Fibroblast of skin of abdomen (primary cell): ENCODE measurements around the gene OCEL1.

Experiments
- DNase-seq: peaks from one replicate; pipeline ENCODE4 v3.0.0-alpha.2; 2013

Gene OCEL1

DNA sequence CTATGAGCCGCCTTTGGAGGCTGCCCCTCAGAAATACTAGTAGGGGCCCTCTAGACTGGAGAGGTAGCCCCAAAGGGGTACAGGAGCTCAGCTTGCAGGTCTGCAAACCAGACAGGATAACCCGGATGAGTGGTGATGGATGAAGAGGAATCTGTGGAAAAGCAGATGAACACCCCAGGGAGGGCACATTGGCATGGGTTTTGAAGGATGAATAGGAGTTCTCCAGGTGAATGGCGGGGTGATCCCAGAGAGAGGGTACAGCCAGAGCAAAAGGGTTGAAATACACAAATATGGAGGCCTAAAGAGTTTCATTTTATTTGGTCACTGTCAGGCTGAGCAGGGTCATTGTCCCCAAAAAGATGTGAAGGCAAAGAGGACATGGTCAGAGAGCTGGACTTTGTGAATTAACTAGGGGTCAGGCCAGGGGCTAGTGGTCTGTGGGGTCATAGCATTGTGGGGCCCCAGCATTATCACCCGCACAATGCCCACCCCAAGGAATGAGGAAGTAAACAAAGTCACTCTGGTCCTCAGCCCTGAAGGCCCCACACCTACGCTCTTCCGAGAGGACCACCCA, 14.9 kb downstream of the OCEL1 start:
- DNase-seq: no peak

DNA sequence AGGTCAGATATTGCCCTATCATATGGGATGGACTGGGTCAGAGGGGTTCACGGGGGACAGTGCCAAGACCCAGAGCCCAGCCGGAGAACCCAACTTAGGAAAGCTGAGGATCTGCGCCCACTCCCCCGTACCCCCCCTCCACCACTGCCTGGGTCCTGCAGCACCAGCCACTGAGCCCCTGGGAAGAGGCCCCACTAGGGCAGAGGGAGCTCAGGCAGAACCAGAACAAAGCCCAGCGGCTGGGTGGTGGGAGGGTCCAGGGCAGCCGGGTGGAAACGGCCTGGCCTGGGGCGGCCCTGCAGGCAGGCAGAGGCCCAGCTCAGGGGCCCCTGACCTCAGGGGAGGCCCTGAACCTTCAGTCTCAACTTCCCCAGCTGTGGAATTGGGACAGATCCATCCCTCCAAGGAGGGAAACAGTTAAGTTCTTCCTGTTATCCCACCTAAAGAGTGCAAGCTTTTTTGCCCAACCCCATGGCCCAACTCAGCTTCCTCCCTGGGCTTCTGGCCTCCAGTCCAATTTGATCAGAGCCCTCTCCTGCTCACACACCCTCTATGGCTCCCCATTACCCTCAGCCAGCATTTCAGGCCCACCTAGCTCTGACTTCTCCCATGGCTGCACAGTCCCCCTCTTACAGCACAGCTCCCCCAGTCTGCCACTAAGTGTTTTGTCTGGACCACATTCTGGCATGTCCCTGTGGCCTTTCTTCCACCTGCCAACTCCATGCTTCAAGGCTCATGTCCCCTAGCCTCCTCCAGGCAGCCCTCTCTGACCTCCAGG, 16.6 kb downstream of the OCEL1 start:
- no peak for DNase-seq

DNA sequence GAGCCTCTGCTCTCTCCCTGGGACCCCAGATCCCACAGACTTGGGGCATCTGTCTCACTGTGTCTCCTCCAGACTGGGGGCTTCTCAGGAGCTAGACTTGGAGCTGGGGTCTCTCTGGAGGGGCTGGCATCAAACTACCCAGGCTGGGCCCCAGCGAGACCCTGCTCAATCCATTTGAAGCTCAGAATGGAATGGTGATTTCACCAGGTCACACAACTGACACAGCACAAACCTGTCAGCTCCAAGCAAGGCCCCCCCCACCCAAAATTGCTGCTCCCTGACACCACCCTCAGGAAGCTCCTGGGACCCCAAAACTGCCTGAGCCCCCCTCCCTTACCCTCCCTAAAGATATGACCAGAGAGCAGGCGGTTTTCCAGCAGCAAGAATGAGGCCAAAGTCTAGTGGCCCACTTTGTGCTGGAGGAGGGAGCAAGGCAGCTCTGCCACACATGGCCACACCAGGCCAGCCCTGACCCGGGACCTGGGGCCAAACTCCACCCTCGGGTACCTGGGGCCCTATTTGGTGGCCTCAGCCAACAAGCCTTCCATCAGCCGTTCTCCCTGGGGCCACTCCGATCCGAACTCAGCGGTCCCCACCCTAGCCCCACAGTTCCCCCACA, 17.3 kb downstream of the OCEL1 start:
- DNase-seq: no peak

DNA sequence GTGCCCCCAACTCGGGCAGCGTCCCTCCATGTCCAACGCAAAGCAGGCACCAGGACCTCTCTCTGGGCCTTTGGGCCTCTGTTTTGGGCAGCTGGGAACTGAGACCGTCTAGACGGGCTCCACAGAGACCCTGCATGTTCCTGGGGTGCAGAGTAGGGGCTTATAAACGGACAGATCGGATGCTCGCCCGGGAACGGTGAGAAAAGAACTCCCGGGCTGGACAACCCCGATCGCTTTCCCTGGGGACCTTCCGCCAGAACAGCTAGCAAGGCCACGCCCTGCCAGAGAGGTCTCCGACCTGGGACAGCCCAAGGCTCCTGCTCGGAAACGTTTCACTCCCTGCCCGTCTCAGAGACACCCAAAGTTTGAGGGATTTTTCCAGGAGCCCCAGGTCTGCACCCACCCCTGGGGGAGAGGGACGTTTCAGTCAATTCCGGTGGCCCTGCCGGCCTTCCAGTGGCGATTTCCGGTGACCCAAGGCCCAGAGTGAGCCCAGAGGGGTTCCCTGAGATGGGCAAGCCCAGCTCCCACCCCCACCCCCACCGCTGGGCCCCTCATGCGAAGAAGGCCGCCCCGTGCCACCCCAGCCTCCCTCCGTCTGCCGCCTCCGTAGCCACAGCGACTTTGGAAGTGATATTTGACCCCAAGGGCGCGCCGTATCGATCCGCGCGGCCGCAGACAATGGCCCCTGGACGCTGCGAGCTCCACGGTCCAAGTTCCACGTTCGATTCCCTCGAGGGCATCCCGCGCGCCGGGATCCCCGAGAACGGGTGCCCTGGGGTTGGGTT, 18.0 kb downstream of the OCEL1 start:
- DNase-seq: peak; percentile 18

DNA sequence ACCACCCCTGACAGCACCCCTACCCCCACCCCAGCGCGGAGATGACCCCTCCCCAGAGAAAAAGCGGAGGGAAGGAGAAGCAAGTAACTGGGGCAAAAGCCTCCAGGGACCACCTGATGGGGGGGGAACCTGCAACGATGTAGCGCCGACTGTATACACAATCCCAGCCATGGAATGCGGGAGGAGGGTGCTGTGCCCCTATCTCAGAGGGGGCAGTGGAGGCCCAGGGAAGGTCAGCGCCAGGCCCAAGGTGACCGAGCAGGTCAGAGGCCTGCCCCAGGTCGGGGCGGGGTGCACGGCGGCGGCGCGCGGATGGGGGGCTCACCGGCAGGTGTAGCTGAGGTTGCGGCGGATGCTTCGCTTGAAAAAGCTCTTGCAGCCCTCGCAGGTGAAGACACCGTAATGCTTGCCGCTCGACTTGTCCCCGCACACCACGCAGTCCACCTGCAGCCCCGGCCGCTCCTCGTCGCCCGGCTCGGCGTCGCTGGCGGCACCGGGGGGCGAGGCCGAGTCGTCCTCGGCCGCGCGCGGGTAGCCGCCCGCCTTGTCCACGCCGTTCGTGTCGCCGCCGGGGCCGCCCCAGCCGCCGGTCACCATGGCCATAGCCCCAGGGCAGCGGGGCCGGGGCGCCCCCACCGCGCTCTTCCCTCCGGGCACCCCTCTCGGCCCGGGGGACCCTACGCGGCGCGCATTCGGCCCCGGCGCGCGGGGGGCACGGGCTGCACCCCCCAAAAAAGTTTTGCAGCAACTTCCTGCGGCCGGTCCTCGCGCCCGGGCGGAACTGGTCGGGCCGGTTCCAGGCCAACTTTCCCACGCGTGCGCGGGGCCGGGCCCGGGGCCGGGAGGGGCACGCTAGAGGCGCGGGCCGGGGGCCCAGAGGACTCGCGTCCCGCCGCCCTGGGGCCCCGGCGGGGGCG, 18.9 kb downstream of the OCEL1 start:
- no peak for DNase-seq

DNA sequence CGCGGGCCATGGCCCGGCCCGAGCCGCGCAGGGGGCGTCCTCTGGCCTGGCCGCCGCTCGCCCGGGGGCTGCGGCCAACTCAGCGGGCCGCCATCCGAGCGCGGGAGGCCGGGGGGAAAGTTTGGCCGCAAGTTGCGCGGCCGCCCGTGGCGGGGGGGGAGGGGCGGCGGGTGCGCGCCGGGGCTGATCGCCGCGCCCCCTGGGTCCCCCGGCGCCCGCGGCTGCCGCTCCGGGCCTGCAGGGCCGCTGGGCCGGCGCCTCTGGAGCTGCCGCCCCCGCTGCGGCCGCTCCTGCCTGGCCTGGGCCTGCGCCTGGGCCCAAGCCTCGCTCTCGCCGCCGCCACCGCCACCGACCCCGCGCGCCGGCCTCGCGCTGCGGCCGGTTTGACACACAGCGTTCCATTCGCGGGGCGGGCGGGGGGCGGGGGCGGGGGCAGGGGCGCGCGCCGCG, 19.5 kb downstream of the OCEL1 start, which contains the start of gene NR2F6:
Gene NR2F6, minus strand, starts transcription at position 385 of the 450 bp plus-strand sequence. CDS start 699 bp downstream, outside the sequence.
- DNase-seq: no peak

DNA sequence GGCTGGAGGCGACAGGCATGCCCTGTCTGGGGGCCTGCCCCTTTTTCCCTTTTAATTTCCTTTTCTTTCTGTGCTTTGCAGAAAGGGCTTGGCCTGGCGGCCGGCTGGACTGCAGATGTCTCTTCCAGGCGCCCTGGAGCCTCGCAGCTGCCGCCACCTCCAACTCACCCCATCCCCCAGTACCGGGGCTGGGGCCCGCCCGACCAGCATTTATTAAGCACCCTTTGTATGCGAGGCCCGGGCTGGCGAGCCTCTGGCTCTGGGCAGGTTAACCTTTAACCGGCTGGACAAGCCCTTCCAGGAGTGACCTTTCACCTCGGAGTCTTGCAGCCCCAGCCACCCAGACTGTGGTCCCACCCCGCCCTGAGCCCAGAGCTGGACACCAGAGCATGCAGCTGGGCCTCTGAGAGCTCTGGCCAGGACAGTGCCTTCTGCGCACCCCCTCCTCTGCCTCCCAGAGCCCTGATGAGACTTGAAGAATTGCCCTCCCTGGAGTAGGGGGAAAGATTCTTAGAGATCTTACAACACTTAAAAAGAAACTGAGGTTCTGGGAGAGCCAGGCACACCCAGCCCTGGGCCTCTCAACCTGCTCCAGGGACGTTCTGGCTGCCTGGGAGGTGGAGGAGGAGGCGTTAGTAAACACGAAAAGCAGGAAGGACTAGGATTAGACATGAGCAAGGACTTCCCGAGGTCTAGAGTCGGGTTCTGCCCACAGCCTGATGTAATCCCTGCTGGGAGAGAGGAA, 20.8 kb downstream of the OCEL1 start:
- no peak for DNase-seq

DNA sequence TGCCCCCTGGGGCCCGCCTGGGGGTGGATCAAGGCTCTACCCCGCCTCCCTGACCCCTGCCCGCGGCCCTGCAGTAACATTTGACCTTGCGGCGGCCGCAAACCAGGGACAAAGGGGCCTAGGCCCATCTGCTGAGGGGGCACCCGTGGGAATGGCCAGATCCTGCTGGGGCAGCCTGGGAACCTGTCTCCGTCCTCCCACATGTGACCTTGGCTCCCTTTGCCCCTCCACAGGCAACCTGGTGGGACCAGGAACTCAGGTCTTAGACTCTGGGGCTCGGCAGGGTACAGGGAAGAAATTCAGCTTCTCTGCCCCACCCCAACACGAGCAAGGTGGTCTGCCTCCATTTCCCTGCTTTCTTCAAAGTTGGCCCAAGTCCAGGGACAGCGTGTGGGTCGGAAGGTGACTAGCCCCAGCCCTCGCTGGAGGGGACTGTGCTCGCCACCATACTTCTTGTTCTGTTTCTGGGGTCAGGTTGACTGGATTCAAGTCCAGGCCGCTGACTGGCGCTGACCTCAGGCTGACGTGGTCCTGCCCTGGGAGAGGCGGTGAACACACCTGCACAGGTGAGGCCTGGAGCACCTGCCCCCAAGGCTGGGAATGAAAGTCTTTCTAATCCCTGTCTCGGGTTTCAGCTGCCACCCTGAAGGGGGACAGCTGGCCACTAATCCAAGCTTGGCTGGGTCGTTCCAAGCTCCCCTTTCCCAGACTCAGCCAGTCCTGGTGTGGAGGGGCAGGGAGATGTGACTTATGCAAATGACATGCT, 22.2 kb downstream of the OCEL1 start:
- no peak for DNase-seq

DNA sequence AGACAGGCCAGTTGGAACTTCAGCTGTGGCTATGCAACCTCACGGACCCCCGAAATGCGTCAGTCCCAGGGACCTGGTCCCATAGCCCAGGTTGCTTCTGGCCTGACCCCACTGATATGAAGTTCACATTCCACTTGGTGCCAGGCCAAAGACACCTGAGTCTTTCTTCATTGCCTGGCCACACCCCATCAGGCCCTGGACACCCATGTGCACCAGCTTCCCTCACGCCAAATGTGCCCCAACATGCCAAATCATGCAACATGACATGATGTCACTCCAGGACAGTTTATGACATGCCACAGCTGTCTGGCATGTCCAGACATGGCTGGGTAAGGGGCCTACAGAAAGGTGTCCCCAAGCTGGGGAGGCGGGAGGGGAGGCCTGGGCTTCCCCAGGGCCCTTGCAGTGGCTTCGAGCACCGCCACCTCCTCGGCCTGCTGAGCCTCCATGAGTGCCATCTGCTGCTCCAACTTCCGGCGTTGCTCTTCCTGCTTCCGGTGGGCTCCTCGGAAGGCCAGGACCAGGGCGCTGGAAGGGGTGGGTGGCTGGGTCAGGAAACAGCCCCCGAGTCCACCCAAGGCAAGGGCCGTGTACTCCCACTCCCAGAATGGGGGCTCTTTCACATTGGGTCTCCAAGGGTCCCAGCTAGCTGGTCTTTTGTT, 24.0 kb downstream of the OCEL1 start:
- DNase-seq: no peak

DNA sequence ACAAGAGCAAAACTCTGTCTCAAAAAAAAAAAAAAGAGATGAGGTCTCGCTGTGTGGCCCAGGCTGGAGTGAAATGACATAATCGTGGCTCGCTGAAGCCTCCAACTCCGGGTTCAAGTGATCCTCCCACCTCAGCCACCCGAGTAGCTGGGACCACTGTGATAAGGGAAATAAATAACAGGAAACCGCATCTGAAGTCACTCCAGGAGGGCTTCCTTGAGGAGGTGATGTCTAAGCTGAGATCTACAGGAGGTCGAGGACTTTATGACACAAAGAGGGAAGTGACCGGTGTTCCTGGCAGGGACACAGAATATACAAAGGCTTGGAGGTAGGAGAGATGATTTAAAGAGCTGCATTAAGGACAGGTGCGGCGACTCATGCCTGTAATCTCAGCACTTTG, 28.6 kb downstream of the OCEL1 start:
- no peak for DNase-seq

DNA sequence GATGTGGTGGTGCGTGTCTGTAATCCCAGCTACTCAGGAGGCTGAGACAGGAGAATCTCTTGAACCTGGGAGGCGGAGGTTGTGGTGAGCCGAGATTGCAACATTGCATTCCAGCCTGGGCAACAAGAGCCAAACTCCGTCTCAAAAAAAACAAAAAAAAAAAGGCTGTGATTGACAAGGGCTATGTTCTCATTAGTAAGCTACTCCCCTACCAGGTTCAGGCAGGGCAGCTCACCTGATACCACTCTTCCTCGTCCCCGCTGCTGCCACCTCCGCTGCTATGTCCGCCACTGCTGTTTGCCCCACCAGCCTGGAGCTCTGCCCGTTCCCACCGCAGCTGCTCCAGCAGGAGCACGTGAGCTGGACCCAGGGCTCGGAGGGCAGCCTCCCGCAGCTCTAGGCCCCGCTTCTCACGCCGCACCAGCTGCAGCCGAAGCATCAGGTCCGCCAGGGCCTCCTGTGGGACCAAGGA, 29.2 kb downstream of the OCEL1 start:
- DNase-seq: no peak

DNA sequence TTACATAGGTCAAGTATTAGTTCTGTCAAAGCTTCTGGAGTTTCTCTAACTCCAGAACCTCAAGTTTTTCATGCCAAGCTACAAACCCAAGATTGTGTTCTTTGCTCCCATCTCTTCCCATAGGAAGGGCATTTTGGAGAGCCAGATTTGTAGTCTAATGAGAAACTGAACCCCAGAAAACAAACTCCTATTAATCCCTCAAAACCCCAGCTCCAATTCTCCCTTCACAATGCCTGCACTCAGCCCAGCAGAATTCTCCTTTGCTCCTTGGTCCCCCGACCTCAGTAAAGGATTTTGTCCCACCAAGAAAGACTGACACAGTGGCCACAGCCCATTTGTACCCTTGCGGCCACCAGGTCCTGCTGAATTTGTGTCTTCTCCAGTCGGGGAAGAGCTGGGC, 30.1 kb downstream of the OCEL1 start:
- DNase-seq: no peak

DNA sequence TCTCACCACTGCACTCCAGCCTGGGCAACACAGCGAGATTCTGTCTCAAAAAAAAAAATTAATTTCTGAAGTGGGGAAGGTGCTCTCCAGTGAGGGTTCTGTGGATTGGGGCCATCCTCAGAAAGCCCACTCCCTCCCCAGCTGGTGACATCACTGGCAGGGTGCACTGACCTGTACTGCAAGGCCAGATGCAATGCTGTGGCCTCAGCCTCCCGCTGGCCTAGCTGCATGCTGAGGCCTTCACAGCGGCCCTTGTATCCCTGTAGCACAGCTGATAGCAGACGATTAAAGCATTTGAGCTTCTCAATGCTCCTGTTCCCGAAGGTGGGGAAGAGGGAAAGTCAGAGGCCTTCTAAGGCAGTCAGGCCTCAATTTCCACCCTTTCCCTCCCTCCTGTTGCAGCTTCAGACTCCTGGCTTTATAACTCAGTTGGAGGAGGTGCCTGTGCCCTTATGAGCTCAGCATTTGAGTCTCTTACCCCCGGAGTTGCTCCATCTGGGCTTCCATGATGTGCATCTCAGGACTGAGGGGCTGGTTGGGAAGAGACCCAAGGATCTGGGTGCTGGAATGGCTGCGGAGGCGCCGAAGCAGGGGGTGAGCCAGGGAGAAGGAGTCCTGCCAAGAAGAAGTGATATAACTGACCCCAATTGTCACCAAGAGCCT, 33.2 kb downstream of the OCEL1 start:
- no peak for DNase-seq

DNA sequence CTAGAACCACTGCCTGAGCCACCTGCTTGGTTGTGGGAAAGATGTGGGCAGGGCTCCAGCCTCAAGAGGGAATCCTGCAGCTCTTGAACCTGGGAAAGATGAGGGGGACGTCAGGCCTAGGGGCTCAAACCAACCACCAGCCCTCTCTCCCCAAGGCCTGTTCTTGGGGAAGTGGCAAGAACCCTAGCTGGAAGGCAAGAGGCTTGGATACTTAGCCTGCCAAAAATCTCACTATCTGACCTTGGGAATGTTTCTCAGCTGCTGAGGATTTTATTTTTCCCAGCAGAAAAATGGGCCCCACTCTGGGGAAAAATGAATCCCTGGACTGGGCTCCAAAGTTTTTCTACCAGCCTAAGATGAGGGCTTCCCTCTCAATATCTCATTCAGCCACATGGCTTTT, 33.9 kb downstream of the OCEL1 start:
- no peak for DNase-seq

DNA sequence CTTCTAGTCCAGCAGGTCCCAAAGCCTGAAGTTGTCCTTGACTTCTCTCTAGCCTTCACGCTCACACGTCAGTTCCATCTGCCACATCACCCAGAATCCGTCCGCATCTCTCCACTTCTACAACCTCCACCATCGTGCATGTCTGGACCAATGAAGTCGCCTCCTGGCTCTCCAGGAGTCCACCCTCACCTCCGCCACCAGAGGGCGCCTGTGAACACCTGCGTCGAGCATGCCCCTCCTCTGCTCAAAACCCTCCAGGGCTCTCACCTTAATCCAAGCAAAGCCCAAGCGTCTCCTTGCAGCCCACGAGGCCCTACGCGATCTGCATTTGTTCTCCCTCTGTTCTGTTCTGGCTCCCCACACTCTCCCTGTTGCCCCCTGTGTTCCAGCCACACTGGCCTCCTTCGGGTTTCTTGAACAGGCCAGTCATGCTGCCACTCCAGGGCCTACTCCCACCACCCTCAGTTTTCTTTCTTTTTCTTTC, 34.9 kb downstream of the OCEL1 start:
- peak; percentile 64 for DNase-seq

DNA sequence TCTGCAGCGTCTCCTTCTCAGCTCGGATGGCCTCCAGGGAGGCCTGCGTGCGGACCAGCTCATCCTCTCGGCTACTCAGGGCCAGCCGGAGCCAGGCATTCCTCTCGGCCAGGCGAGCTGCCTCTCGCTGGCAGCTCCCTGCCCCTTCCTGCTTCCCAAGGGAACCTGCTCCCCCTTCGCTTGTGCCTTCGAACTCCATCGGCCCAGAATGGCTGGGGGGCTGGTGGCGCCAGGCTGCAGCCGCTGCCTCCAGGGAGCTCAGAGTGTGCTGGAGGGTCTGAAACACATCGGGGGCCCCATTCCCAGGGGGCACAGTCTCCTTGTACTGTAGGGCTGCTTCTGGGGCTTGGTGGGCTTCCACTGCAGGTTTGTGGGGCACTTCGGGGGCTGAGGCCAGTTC, 36.5 kb downstream of the OCEL1 start:
- no peak for DNase-seq

DNA sequence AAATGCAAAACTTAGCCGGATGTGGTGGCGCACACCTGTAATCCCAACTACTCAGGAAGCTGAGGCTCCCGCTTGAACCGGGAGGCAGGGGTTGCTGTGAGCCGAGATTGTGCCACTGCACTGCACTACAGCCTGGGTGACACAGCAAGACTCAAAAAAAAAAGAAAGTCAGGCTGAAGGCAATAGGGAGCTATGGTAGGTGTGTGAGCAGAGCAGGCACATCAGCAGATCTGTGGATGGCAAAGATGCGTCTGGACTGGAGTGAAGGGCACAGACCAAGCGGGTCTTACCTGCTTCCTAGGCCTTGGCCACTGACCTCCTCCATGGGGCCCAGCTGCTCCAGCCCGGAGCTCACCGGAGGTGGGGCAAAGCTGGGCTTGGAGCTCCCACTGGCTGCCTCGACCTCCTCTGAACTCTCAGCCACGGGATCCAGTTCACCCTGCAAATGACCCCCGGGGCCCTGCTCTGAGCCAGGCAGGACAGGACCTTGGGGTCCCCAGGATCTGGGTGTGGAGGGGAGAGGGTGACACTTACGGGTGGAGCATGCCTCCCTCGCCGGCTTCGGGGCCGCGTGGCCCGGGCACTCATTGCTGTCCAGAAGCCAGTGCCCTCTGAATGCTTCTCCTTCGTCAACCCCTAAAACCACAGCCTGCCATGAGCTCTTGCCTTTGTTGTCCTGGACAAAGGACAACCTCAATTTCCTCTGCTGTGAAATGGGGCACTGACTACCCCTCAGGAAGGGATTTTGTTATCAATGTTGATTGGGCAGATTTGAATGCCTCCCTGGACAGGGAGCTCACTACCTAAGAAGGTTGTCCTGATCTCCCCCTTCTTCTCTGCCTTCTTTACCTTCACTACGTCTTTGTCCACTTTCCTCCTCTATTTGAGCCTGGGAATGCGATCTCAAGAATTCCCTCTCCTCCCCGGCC, 38.0 kb downstream of the OCEL1 start:
- no peak for DNase-seq

DNA sequence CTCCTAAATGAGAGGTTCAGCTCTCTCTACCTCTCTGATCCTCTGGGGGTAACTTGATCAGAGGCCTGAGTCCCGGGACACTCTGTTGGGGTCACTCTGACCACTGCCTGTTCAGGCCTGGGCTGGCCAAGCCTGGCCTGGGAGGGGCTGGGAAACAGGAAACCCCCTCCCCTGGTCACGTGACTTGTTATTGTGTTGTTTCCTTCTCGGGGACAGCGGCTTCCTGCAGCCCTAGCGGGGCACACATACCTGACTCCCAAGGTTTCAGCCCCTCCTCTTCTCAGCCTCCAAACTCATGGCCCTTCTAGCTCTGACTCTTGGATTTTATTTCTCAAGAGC, 38.6 kb downstream of the OCEL1 start, which contains the start of gene USHBP1:
Gene USHBP1, minus strand, starts transcription at position 105 of the 339 bp plus-strand sequence. CDS start 446 bp downstream, outside the sequence.
- DNase-seq: no peak
